SW480 (cell line): ENCODE measurements around the gene LCT.
"Not testable (repeated sequence)": the region's sequence is repeated elsewhere in the genome, so short reads cannot be mapped to it uniquely, and the experiment has no call there.

Source experiments
- DNase-seq: peaks from one replicate; pipeline ENCODE4 v3.0.0-alpha.2; 2016; ENCODE audit warnings: low spot score

Gene LCT

GRCh38 chr2:135831180-135831812 is 5.7 kb downstream of the LCT start:
- DNase-seq: no peak

GRCh38 chr2:135829378-135830135 is 7.4 kb downstream of the LCT start:
- DNase-seq: no peak

- no peak for DNase-seq
Observed at GRCh38 chr2:135826544-135826943, 10.4 kb downstream of the LCT start.

- DNase-seq: no peak
Observed at GRCh38 chr2:135825550-135826176, 11.3 kb downstream of the LCT start.

- no peak for DNase-seq
Observed at GRCh38 chr2:135825131-135825530, 11.9 kb downstream of the LCT start.

- DNase-seq: no peak
Observed at GRCh38 chr2:135822855-135823254, 14.1 kb downstream of the LCT start.

- DNase-seq: no peak
Observed at GRCh38 chr2:135821190-135821589, 15.8 kb downstream of the LCT start.

GRCh38 chr2:135820003-135820618 is 16.9 kb downstream of the LCT start:
- DNase-seq: no peak

- peak; percentile 33 for DNase-seq
Observed at GRCh38 chr2:135818937-135819610, 17.9 kb downstream of the LCT start.

- DNase-seq: no peak
Observed at GRCh38 chr2:135817951-135818350, 19.0 kb downstream of the LCT start.

GRCh38 chr2:135817466-135817865 is 19.5 kb downstream of the LCT start:
- no peak for DNase-seq

GRCh38 chr2:135815269-135815668 is 21.7 kb downstream of the LCT start:
- no peak for DNase-seq

GRCh38 chr2:135812907-135813511 is 24.0 kb downstream of the LCT start:
- DNase-seq: no peak

GRCh38 chr2:135807874-135808273 is 29.1 kb downstream of the LCT start:
- DNase-seq: not testable (repeated sequence)

- no peak for DNase-seq
Observed at GRCh38 chr2:135803278-135803677, 33.7 kb downstream of the LCT start.

- DNase-seq: no peak
Observed at GRCh38 chr2:135802350-135802749, 34.6 kb downstream of the LCT start.

- no peak for DNase-seq
Observed at GRCh38 chr2:135800513-135801460, 36.2 kb downstream of the LCT start.

GRCh38 chr2:135799738-135800137 is 37.2 kb downstream of the LCT start:
- DNase-seq: no peak

GRCh38 chr2:135798762-135799161 is 38.2 kb downstream of the LCT start:
- no peak for DNase-seq

- DNase-seq: no peak
Observed at GRCh38 chr2:135798275-135798705, 38.7 kb downstream of the LCT start.
